ENCODE measurements around the gene WNT16.
"Not testable (repeated sequence)": the region's sequence is repeated elsewhere in the genome, so short reads cannot be mapped to it uniquely, and the experiment has no call there.

WNT16 gene, protein sequence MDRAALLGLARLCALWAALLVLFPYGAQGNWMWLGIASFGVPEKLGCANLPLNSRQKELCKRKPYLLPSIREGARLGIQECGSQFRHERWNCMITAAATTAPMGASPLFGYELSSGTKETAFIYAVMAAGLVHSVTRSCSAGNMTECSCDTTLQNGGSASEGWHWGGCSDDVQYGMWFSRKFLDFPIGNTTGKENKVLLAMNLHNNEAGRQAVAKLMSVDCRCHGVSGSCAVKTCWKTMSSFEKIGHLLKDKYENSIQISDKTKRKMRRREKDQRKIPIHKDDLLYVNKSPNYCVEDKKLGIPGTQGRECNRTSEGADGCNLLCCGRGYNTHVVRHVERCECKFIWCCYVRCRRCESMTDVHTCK

DNA sequence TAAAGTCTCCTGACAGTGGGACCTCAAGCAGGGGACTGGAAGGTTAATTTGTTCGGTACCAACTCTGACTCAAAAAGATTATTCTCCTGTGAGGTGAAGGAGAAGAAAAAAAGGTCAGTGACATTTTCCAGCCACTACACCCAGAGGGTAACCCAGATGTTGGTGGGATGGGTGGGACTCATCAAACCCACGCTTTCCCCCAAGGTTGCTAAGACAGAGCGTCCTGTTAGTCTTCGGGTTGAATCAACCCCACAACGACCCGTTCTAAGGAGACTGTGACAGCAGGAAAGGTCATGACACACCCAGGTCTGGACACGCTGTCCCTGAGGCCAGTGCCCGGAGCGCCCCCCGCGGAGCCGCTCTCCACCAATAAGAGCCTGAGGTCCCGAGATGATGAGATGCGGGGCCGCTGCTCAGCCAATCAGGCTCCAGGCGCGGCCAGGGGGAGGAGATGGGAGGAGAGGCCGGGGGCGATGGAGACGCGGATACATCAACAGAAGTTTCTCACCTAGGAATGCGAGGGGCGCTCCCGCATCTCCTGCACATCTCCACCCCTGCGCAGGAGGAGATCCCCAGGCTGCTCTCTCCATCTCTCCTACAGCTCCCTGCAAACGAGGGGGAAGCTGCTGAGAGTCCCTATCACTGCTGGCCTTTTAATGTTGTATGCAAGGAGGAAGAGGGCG, at the start of gene WNT16:
TSS of gene WNT16 (plus strand) at position 493 of the 683 bp plus-strand sequence. CDS start 293 bp downstream, outside the sequence.
- DNase-seq = no peak

DNA sequence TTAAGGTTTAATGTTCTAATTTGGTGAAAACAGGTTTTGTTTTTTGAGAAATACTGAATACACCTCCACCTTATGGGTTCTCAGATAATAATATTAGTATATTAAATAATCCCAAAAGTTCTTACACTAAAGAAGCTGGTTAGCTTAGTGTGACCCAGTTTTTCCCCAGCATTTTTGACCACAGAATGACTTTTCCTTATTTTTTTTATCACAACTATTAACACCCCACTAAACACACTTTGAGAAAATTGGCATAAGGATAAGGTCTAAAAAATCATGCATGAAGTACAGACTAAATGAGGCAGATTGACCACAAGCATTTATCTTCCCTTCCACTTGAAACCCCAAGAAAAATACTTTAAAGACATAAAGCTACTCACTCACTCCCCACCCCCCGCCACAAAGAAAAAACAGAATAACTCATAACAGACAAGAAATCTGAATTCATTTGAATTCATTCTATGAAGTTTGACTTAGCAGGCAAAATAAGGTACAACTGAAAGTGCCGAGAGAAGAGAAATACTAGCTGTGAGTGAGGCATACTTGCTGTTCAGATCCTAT, 49.7 kb upstream of the WNT16 start:
- peak; percentile 21 for DNase-seq

DNA sequence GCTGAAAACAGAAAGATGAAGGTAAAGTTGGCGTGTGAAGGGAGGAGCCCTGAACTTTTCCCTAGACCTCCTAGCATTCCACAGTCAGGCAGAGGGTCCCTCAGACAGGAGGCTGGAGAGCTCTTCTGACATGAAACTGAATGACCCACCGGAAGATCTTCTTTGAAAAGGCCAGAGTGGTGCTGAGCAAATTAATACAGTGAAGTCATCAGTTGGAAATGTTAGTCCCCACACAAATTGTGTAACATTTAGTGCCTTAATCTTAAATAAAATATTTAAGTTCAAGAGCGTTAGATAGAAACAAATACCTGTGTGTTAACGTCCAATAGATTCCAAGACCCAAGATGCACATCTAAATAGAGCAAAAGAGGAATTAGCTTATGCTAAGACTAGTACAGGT, 49.0 kb upstream of the WNT16 start:
- DNase-seq = no peak

DNA sequence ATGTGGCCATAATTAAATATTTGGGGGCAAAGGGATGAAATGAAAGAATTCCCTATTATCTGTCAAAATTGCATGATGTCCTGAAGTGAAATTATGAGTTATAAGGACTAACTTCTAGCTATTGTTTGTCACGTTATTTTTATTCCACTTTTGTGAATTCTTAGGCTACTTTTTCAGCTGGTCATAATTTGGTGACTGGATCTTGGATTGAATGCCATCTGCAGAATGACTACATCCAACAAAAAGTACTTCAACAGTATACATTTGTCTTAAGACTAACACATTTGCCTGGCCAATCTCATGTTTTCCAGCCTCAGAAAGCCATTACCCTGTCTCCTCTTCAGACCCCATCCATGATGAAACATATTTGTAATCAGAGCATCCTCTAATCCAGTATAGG, 48.1 kb upstream of the WNT16 start:
- DNase-seq = no peak

DNA sequence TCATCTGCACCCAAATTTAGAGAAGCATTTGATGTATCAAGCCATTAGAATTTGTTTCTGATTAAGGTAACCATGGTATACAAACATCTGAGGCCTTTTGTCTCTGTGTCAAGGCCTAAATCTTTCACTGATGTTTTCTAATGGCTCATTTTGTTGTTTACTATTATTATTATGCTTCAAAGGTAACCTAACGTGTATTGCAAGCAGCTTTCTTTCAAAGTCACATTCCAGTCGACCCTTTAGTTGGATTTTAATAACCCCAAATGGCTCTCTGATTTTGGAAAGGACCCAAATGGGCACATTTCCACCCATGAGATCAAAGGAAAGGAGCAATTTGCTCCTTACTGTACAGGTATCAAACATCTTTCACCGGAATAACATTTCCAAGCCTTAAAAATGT, 46.7 kb upstream of the WNT16 start:
- no peak for DNase-seq

DNA sequence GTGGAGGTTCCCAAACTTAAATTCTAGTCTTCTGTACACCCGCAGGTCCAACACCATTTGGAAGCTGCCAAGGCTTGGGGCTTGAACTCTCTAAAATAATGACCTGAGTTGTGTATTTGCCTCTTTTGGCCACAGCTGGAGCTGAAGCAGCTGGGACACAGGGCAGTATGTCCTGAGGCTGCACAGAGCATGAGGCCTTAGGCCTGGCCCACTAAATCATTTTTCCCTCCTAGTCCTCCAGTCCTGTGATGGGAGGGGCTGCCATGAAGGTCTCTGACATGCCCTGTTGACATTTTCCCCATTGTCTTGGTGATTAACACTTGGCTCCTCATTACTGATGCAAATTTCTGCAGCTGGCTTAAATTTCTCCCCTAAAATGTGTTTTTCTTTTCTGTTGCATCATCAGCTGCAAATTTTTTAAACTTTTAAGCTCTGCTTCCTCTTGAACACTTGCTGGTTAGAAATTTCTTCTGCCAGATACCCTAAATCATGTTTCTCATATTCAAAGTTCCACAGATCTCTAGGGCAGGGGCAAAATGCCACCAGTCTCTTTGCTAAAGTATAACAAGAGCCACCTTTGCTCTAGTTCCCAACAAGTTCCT, 43.6 kb upstream of the WNT16 start:
- DNase-seq = no peak

DNA sequence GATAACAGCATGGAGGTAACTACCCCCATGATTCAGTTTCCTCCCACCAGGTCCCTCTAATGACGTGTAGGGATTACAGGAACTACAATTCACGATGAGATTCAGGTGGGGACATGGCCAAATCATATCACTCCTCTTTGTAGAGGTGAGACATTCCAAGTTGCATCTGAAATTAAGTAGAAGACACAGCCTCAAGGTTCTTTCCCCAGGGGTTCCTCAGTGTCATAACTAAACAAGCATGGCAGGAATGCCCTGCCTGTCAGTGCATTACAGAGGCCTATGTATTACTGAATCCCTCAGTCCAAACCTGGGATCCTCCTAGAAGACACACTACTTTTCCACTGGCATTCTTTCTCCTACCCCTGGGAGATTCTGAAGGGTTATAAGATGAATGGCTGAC, 42.6 kb upstream of the WNT16 start:
- no peak for DNase-seq

DNA sequence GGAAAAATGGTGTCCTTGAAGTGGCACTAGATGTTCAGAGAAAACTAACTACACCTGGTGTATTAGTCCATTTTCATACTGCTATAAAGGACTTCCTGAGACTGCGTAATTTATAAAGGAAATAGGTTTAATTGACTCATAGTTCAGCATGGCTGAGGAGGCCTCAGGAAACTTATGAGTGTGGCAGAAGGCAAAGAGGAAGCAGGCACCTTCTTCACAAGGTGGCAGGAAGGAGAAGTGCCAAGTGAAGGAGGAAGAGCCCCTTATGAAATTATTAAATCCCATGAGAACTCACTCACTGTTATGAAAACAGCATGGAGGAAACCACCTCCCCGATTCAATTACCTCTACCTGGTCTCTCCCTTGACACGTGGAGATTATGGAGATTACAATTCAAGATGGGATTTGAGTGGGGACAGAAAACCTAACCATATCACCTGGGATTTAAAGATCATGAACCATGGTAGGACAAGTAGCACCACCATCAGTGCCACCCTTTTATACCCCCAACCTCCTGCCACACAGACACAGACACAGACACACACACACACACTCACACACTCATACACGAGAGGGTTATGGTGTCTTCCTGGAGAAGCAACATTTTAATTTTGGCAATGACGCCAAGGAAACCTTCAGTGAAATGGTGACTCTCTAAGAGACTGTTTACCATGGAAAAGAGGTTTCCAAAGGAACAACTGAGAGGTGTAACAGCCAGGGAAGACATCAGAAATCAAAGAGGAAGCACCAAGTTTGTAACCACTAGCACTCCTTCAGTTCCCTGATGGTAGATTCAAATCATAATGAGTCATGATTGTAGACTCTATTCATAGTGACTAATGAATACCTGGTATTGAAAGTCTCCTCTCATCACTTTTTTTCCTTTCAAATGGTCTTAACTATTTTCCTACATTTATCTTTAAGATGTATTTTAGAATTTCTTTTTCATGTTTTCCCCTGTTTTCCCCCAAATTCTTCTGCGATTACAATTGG, 41.8 kb upstream of the WNT16 start:
- no peak for DNase-seq

DNA sequence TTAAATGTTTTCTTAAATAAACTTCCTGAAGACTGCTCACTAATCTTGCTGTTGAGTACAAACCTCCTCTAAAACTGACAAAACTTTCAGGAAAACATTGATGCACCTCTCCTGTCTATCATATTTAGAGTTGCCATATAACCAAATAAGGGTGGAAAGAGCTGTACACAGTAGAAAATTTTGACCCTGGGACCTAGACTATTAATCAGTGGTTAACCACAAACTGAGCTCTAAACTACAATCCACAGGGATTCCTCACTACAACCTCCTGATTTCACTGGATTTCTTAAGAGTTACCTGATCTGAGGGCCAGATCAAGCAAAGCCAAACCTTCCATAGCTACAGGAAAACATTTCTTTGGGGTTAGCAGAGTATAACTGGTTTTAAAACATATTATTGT, 39.9 kb upstream of the WNT16 start:
- no peak for DNase-seq

DNA sequence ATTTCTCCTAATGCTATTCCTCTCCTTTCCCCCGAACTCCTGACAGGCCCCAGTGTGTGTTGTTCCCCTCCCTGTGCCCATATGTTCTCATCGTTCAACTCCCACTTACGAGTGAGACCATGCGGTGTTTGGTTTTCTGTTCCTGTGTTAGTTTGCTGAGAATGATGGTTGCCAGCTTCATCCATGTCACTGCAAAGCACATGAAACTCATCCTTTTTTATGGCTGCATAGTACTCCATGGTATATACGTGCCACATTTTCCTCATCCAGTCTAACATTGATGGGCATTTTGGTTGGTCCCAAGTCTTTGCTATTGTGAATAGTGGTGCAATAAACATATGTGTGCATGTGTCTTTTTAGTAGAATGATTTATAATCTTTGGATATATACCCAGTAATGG, 38.9 kb upstream of the WNT16 start:
- not testable (repeated sequence) for DNase-seq

DNA sequence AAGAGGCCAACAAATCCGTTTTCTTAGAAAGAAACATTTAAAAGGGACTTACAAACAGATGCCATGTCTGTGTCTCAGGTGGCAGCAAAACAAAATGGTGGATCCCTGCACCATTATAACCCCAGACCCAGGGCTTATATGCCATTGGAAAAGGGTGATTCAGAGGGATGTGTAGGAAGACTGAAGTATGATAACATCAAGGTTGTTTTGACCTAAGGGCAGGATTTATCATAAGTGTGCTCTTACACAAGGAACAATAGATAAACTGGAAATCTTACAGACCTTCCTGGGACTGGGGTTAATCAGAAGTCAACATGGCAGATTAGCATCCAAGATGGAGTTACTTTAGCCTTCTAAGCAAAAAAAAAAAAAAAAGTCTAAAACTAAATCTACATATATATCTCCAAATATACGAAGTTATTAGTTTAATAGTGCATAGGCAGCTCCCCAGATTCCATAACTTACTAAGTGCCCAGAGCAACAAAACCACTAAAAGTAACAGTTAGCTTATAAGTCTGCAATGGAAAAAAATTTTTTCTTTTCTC, 34.3 kb upstream of the WNT16 start:
- DNase-seq = no peak

DNA sequence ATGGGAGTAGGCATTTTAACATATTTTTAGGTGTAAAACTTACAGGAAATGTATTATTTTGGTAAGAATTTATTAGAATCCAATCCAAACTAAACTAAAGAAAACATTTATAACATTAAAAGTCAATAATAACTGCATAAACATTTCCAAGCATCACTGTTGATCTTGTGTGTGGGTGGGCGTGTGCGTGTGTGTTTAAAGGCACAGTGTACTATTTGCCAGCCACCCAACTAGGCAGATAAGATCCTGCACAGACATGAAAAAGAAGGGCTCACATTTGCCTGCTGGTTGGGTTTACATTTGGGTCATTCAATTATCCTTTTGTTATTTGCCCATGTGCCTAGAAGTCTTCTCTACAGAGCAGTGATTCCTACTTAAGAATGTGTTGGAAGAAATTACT, 31.0 kb upstream of the WNT16 start:
- no peak for DNase-seq

DNA sequence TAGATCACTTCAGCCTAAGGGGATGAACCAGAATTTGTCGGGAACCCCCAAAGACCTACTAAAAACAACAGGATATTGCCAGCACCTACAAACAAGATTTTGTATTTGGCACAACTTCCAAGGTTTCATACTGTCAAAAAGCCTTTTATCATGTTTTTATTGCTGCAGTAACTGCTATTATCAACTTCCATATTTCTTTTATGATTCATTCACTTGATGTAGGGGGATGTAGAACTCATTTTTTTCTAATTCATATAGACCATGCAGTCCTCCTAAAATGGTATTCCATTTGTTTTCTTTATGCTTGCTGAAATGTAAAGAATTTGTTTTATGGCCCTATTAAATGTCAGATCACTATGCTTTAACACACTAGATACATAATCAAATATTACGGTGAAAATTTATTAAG, 30.0 kb upstream of the WNT16 start:
- no peak for DNase-seq

DNA sequence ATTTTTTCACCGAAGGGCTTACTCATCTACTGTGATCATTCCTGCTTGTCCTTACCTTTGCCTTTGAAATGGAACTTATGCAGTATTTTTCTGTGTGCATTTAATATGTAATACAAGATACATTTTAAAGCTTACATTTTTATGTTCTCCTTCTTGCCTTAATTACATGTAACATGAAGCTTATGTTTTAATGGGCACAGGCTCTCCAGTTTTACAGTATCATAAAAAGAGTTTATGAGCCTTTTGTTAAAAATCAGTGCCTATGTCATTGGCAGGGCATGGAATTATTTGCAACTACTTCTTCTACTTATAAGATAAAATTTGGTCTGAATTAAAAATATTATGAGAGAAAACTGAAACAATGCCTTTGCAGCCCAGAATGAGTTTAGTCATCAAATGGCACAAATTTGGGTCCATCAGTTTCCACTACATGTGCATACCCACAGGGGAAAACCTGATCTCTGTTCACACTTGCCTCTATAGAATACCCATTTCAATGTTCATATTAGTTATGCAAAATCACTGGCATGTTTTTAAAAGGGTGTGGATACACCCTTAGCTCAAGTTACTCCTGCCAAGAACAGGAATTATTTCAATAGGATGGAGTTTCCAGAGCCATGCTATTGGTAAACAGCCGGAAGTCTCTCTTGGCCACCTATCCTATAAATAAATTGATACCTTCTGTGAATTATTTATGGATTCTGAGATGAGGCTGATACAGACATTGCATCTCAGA, 27.9 kb upstream of the WNT16 start:
- no peak for DNase-seq

DNA sequence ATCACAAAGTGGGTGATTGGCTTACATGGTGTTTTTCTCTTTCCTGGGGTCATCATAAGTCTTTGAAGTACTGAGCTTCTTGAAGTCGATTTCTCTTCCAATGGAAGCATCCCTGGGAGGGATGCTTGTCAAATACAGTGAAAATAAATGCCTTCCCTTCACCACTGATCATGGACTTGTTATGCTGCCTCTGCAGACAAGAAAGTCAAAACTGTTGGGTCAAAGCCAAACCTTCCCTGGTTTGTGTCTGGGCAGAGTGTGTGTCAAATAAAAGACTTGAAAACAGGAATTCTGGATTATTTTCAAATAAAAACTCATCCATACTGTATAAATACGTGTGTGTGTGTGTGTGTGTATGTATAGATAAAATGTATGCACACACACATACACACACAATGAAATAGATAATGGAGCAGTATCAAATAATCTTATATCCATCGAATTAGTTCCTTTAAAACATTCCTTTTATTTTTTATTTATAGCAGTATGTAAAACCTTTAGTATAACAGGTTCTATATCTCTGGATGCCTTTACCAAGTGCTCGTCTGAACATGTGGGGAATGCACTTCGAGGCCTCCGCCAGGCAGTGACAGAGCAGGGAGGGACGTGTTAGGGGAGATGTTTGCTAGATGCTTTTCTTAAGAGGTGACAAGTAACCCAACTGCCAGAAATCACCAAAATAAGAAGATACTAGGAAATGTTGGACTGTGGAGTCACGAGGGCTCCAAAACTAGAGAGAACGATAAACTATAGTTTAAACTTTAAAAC, 27.2 kb upstream of the WNT16 start:
- no peak for DNase-seq

DNA sequence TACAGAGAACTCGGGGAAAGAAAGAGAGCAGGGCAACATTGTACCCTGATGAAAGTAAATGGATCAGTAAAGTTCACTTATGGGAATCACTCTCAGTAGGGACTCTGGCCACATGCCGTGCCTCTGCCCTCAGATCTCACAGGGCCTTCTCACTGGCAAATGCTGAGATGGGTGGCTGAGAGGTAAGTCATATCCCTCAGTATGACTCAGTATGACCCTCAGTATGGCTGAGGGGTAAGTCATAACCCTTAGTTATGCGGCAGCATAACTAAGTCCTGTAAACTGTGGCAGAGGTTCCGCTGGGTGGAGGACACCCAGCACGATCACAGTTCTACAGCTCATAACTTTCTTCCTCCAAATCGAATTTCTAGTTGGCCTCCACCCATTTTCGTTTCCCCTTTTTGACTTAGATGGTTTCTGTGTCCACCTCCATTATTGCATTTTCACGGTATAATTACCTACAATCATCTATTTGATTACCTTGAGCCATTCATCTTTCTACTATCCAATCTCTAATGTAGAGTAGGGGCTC, 26.5 kb upstream of the WNT16 start:
- no peak for DNase-seq

DNA sequence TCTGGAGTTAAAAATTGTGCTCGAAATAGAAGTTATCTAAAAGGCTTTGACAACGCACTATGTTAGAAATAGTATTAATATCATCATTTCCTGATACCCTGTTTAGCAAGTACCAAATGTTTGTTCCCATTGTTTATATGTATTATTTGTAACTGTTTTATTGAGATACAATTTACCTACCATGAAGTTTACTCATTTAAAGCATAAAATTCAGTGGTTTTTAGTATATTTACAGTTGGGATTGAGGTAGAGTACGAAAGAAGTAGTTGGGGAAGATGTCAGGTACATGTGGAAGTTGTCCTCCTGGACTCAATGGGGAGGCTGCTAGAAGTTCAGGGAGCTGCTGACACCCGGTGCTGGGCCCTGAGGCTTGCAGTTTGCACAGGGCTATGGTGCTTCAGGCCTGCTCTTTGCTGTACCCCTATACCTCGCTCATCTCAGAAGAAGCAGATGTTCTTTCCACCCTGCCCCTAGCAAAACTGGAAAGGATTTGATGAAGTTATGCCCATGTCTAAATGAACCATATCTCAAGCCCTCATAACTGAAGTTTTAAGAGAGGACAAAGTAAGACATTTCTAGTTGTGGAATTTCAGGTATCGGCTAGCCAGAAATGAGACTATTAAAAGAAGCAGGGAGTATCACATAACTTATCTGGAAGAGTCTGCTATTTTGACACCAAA, 25.2 kb upstream of the WNT16 start:
- DNase-seq = no peak

DNA sequence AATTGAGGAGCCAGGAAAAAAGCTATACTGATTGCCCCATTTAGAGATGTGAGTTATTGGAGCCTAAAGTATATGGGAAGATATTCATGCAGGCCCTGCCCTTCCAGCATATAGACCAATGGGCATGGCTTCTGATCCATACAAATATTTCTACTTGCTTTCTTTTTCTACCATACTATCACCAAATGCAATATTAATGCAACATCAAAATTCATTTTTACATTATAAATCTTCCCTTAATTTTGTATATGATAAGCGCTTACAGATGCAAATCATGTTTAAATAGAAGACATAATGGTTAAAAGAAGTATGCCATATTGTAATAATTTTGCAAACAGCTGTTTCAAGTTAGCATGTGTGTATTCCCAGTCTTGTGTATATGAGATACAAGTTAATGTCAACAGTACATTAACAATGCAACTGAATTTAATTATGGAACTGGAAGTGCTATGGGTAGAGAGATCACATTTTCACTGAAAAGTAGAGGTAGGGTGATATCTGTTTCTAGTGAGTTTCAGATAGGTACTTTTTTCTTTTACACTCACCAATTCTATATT, 24.6 kb upstream of the WNT16 start:
- DNase-seq = no peak

DNA sequence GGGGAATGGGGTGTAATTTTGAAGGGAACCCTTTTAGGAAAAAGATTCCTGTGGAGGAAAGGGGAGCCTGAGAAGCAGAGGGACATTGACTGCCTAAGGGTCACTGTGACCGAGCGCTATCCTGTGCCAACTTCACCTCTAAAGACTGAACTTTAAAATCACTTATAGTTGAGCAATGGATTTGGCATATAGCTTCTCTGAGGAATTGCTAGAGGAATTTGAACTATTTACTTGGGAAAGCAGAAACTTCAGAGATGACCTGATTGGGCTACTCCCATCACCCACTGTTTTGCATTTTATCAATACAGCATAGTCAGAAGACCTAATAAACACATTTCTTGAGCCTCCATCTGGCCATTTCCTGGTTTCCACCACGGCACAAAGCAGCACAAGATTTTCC, 23.7 kb upstream of the WNT16 start:
- no peak for DNase-seq

DNA sequence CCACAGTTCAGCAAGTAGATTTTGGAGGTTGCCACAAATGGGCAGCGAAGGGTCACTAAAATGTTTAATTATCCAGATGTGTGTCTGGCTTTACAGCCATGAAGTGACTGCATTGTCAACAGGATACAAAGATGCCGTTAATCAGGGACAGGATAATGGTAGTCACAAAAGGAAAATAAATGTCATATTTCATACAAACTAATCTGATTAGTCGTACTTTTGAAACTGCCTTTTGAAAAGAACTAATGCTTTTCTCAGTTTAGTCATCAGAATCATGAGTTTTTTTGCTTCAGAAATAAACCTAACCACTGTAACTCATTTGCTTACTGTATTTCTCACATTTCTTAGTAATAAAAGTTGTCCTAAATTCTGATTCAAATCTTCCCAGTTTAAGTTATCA, 22.2 kb upstream of the WNT16 start:
- DNase-seq = no peak

Measured in activated CD4-positive, alpha-beta T cell treated with anti-CD3 and anti-CD28 coated beads, Interleukin-2, amount 50 U/mL, for 16 hours (primary cell).